Tibial artery (tissue), 4 donors: ENCODE data around the gene CCDC117.
A peak's percentile ranks its signal among the peaks of the same experiment; 100 is the strongest.
"Not testable (repeated sequence)": the region's sequence is repeated elsewhere in the genome, so short reads cannot be mapped to it uniquely, and the experiment has no call there.

Experiments
- DNase-seq, 2 donors: peaks; one replicate each; pipeline ENCODE4 v3.0.0-alpha.2; 2019
- H3K27ac ChIP-seq, 2 donors: fragments of 200-600 bp; sonication (generic) in 1 of 2; 1 replicate in 1 of 2; 2 replicates in 1 of 2; pipeline ENCODE4 v1.5.1; 2018 to 2019; ENCODE audit warnings: mild to moderate bottlenecking in 1 of 2
- H3K27me3 ChIP-seq, 2 donors: fragments of 200-600 bp; sonication (generic) in 1 of 2; one replicate each; pipeline versions ENCODE4 v1.5.1 to v1.6.0; 2016 to 2019
- H3K36me3 ChIP-seq, 3 donors: fragments of 200-600 bp; sonication (generic) in 2 of 3; one replicate each; pipeline ENCODE4 v1.5.1; 2016 to 2019; ENCODE audit warnings: mild to moderate bottlenecking in 2 of 3
- H3K4me1 ChIP-seq, 4 donors: fragments of 200-600 bp; sonication (generic) in 2 of 4; 1 replicate in 3 of 4; 2 replicates in 1 of 4; pipeline ENCODE4 v1.5.1; 2016 to 2019
- H3K4me3 ChIP-seq, 2 donors: fragments of 200-600 bp; sonication (generic) in 1 of 2; 1 replicate in 1 of 2; 2 replicates in 1 of 2; pipeline ENCODE4 v1.5.1; 2018 to 2019; ENCODE audit warnings: mild to moderate bottlenecking in 2 of 2
- H3K9me3 ChIP-seq, 3 donors: fragments of 200-600 bp; sonication (generic) in 1 of 3; one replicate each; pipeline ENCODE4 v1.5.1; 2016 to 2019
- CTCF ChIP-seq, 2 experiments: fragments of 200-600 bp in 1 of 2; fragments of 450-650 bp in 1 of 2; IDR thresholded peaks; one replicate each; pipeline ENCODE4 v1.5.1; 2017 to 2019; ENCODE audit warnings: antibody characterized with exemption in 2 of 2, mild to moderate bottlenecking in 1 of 2, moderate library complexity in 1 of 2
- intact Hi-C: fragments of 100-400 bp; cut with DNase I; formaldehyde crosslinking; loops from one replicate; pipeline ENCODE4 v1.15.0; 2023; ENCODE audit warnings: low total_unique reads

The CCDC117 gene

GRCh38 chr22:28742562-28742962 is 29.9 kb upstream of the CCDC117 start:
- H3K36me3 ChIP-seq, result peaks cover 10 to 41% (median 39%) of the 10 kb centered on the region in 3 donors
- H3K27ac ChIP-seq, result peak overlapping the region; percentile 97 to 100
- intact Hi-C loops, result loop anchor here (10.0 kb wide), 2 partner anchors 52 to 58 kb away; no protein-coding TSS in a partner anchor
- no peak for TF ChIP-seq CTCF (IDR thresholded peaks at IDR 0.05)
- no peak for DNase-seq
- H3K4me1 ChIP-seq, result peaks cover 0 to 13% (median 11%) of the 10 kb centered on the region in 4 donors
- H3K9me3 ChIP-seq, result no peaks in the 10 kb centered on the region
- H3K27me3 ChIP-seq, result no peaks in the 10 kb centered on the region
- H3K4me3 ChIP-seq, result peak overlapping the region; percentile 73 to 99

- Histone ChIP-seq H3K9me3 (no peaks in the 10 kb centered on the region), H3K27me3 (no peaks in the 10 kb centered on the region), H3K4me3 (no peak overlapping the region), H3K27ac (no peak overlapping the region), H3K4me1 (peaks cover 0 to 13% (median 11%) of the 10 kb centered on the region in 4 donors), H3K36me3 (peaks cover 16 to 52% (median 49%) of the 10 kb centered on the region in 3 donors)
- intact Hi-C loops, result loop anchor here (10.0 kb wide), 2 partner anchors 51 to 59 kb away; no protein-coding TSS in a partner anchor
- DNase-seq, result no peak
- no peak for TF ChIP-seq CTCF (IDR thresholded peaks at IDR 0.05)
These were observed 28.6 kb upstream of the CCDC117 start for GRCh38 chr22:28743852-28744251.

DNA sequence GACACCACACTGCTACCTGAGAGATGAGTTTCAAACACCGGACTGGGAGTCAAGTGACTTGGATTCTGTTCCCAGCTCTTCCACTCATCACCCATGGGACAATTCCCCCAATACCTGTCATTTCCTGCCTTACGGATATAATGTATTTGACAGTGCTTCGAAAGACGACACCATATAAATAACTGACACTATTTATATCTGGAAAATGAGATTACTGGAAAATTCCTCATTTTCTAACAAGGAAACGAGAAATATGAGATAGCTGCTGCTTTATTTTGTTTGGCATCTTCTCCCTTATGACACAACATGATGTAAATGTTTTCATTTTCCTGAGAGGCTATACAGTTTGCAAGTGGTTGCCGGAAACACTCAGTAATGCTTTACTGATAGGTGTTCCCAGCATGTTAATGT is 22.0 kb upstream of the CCDC117 start:
- Histone ChIP-seq H3K27ac (no peak overlapping the region), H3K9me3 (no peaks in the 10 kb centered on the region), H3K27me3 (no peaks in the 10 kb centered on the region), H3K36me3 (peaks cover 20 to 51% (median 29%) of the 10 kb centered on the region in 3 donors), H3K4me3 (no peak overlapping the region), H3K4me1 (peaks cover 0 to 7% (median 2%) of the 10 kb centered on the region in 4 donors)
- no peak for TF ChIP-seq CTCF (IDR thresholded peaks at IDR 0.05)
- intact Hi-C loops, result no loop called here
- no peak for DNase-seq

- DNase-seq, H3K27me3 ChIP-seq, H3K4me3 ChIP-seq, H3K27ac ChIP-seq, H3K9me3 ChIP-seq, H3K4me1 ChIP-seq, intact Hi-C loops: not testable (repeated sequence)
- peaks cover 0 to 14% (median 6%) of the 10 kb centered on the region in 3 donors for H3K36me3 ChIP-seq
These were observed 18.0 kb upstream of the CCDC117 start for GRCh38 chr22:28754512-28754911.

DNA sequence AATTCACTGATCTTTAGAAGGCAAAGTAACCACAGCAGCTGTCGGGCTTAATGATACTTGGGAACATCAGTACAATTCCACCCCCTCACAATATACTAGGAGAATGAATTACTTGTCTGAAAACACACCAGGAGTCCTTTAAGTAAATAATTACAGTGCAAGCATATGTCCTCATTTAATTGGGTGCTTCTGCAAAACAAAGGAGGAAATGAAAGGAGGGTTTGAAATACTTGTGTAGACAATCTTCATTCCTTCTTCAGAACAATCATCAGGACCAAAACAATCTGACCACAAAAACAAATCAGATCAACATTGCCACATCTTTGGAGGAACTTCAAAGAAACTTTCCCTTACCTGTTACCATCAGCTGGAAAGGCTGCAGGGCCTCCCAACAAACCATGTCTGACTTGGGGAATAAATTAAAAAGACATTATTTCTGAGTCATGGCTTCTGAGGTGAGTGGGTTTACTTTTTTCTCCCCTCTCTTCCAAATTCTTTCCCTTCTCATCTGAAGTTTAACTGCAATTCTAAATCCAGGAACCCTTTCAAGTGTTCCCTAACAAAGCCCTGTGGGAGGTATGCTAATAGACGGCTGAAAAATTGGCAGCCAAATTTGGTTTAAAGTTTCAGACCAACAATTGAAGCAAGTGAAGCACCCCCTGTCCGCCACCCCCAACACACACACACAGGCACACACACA is 12.5 kb upstream of the CCDC117 start:
- no peak overlapping the region for H3K4me3 ChIP-seq
- intact Hi-C loops, result no loop called here
- H3K27me3 ChIP-seq, result no peaks in the 10 kb centered on the region
- no peak for TF ChIP-seq CTCF (IDR thresholded peaks at IDR 0.05)
- no peak overlapping the region for H3K27ac ChIP-seq
- no peaks in the 10 kb centered on the region for H3K9me3 ChIP-seq
- H3K4me1 ChIP-seq, result peaks cover 0 to 2% (median 0%) of the 10 kb centered on the region in 4 donors
- DNase-seq, result no peak
- H3K36me3 ChIP-seq, result no peaks in the 10 kb centered on the region

DNA sequence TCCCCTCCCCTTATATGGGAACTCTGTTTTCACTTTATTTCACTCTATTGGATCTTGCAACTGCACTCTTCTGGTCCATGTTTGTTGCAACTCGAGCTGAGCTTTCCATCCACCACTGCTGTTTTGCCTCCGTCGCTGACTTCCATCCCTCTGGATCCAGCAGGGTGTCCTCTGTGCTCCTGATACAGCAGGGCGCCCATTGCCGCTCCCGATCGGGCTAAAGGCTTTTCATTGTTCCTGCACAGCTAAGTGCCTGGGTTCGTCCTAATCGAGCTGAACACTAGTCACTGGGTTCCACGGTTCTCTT is 11.1 kb upstream of the CCDC117 start:
- intact Hi-C loops, result no loop called here
- DNase-seq, result no peak
- Histone ChIP-seq H3K9me3 (no peaks in the 10 kb centered on the region), H3K27ac (no peak overlapping the region), H3K4me3 (no peak overlapping the region), H3K4me1 (peaks cover 0 to 2% (median 0%) of the 10 kb centered on the region in 4 donors), H3K36me3 (no peaks in the 10 kb centered on the region), H3K27me3 (no peaks in the 10 kb centered on the region)
- no peak for TF ChIP-seq CTCF (IDR thresholded peaks at IDR 0.05)

GRCh38 chr22:28762000-28762399 is 10.5 kb upstream of the CCDC117 start:
- H3K36me3 ChIP-seq, DNase-seq, intact Hi-C loops, H3K27ac ChIP-seq, H3K4me3 ChIP-seq, H3K4me1 ChIP-seq, H3K9me3 ChIP-seq, H3K27me3 ChIP-seq: not testable (repeated sequence)
